ENCODE measurements around the gene SLC9A1.

Gene SLC9A1

DNA sequence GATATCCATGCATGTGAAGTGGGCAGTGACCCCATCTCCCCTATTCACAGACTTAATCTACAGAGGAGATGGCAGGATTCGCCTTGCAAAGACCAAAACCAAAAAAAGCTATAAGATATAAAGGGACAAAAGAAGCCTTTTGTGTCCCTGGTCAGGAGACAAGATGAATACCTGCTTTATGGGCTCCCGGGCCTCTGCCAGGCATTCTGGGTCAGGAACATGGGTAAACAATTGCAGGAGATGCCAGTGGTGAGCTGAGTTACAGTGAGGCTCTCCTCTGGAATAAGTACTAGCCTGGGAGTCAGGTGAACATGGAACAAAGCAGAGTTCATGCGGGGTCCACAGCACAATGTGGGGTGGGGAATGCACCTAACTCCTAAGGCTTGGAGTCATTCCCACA, 4.7 kb downstream of the SLC9A1 start:
- DNase-seq = no peak

GRCh38 chr1:27149762-27150113, 5.2 kb downstream of the SLC9A1 start:
- no peak for DNase-seq

GRCh38 chr1:27149084-27149761, 5.7 kb downstream of the SLC9A1 start:
- peak in 1 of 3 experiments; percentile 65 for DNase-seq

DNA sequence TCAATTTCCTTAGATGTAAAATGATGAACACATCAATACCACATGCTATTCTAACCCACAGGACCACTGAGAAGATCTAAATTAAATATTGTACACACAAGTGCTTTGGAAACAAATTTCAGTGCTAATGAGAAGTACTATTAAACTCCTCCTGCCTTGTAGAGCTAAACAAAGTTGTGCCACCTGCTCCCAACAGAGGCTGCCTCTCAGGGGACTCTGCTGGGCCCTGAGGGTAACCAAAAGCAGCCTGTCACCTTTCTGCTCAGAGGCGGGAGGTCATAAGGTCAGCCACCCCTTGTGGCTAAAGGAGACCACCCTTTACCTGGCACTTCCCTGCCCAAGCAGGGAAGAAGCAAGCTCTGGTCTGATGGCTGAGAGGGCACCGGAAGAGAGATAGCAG, 6.3 kb downstream of the SLC9A1 start:
- peak in 2 of 3 experiments; percentile 23 to 65 for DNase-seq

- peak in 1 of 3 experiments; percentile 51 for DNase-seq
Measured at GRCh38 chr1:27147842-27148518, 6.9 kb downstream of the SLC9A1 start.

DNA sequence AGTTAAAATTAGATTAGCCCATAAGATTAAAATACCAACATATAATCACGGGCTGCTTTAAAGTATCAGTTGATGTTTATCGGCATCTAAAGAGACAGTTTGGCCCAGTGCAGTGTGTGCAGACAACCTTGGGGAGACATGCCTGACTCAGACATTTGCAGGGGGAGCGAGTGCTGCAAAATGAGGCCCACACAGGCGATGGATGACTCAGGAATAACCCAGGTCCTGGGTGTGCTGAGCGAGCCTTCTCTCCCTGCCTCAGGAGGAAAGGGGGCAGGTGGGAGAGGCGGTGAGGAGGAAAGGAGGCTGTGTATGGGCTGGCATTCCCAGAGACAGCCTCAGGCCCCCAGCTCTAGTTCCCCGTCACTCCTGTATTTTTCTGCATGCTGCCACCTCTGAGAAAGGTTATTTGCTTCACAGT, 9.0 kb downstream of the SLC9A1 start:
- DNase-seq = no peak

GRCh38 chr1:27144920-27145661, 9.8 kb downstream of the SLC9A1 start:
- no peak for DNase-seq

- no peak for DNase-seq
Measured at GRCh38 chr1:27144049-27144748, 10.7 kb downstream of the SLC9A1 start.

DNA sequence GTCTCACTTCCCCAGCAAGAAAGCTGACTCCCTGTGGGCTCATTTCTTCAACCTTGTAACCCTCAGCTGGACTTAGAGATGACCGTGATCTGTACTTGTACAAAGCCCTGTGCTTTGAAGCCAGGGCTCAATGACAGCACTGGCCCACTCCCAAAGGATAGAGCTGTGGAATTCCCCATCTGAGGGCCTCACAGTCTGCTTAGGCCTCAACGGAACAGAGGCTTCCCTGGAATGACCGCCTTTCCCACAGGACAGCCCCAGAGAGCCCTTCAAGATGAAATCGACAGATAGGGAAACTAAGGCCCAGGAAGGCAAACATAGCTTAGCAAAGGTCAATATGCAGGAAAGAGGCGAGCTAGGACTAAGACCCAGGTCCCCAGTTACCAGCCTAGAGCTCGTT, 11.5 kb downstream of the SLC9A1 start:
- DNase-seq = no peak

- peak in 2 of 3 experiments; percentile 74 to 85 for DNase-seq
Measured at GRCh38 chr1:27142464-27142863, 12.5 kb downstream of the SLC9A1 start.

DNA sequence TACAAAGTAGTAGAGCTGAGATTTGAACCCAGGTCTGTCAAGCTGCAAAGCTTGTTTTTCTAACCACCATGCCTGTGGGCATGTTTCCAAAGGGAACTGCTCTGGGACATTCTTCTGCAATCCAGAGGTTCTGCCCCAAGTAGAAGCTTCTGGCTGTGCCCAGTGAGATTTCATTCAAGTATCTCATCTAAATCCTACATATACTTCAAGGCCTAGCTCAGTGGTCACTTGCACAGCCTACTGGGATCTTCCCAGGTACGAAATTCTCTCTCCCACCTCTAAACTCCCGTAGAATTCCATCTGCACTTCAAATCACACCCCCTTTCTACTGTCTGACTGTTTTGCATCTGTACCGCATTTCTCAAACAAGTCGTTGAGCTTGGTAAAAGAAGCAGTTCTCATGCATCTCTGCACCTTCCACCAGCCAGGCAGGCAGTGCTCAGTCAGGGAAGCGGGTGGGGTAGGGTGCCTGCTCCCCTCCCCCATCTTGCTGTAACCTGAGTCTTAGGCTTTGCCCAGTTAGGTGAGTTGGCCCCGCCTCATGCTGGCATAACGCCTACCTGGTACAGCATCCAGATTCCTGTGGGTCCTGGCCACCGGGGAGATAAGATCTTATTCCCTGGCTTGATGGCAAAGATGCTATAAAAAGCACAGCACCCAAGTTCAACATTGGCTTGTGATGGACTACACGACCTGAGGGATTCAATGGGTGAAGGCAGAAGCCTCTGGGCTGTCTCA, 13.5 kb downstream of the SLC9A1 start:
- DNase-seq = peak; percentile 27 to 61 (median 48)

DNA sequence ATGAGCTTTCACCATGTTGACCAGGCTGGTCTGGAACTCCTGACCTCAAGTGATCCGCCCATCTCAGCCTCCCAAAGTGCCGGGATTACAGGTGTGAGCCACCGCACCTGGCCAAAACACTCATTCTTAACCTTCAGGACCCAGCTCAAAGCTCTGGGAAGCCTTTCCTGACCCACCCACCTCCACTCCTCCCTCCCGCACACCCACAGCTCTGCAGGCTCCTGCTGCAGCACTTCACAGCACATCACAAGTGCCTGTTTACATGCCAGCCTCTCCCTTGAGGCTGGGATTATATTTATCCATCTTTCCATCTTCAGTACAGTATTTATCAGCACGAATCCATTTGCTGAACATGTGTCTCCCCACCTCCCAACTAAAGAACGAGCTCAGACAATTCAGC, 14.9 kb downstream of the SLC9A1 start:
- peak in 1 of 3 experiments; percentile 30 for DNase-seq

GRCh38 chr1:27138927-27139326, 16.0 kb downstream of the SLC9A1 start:
- no peak for DNase-seq

DNA sequence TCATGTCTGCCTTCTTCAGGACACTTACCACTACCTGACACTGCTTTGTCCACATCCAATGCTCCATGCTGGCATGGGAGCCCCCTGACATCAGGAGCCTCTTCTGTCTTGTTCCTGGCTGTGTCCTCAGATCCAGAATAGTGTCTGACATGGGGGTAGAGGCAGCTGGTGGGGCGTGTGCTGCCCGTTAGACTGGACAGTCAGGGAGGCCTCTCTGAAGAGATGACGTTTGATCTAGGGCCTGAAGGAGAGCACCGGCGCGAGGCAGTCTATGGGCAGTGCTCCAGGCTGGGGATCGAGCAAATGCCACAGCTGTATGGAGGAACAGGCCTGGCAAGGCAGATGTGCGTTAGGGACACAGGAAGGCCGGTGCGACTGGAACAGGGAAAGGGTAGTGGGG, 16.6 kb downstream of the SLC9A1 start:
- no peak for DNase-seq

GRCh38 chr1:27137544-27138075, 17.3 kb downstream of the SLC9A1 start:
- peak in 2 of 3 experiments; percentile 74 to 81 for DNase-seq

DNA sequence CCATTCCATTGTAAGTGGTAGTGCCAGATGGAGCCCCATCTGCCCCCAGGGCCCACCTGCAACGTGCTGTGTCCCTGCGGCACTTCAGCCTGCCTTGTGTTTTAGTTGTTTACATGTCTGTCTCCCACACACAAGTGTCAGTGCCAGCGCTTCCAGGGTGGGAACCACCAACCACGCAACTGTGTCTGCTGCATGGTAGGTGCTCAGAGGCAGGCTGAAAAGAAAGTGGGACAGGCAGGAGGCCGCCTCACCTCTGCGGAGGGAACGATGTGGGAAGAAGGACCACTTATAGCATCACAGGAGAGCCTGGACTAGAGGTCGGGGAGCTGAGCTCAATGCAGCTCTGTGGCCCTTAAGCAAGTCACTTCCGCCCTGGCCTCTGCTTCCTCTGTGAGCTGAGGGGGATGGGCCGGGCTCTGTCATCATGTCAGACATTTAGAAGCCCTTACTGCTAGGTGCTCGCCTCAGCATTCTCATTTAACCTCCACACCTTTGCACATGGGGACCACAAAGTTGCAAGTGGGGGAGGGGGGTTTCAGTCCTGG, 17.9 kb downstream of the SLC9A1 start:
- DNase-seq = peak in 2 of 3 experiments; percentile 61 to 75

- DNase-seq = no peak
Measured at GRCh38 chr1:27136236-27136551, 18.7 kb downstream of the SLC9A1 start.

DNA sequence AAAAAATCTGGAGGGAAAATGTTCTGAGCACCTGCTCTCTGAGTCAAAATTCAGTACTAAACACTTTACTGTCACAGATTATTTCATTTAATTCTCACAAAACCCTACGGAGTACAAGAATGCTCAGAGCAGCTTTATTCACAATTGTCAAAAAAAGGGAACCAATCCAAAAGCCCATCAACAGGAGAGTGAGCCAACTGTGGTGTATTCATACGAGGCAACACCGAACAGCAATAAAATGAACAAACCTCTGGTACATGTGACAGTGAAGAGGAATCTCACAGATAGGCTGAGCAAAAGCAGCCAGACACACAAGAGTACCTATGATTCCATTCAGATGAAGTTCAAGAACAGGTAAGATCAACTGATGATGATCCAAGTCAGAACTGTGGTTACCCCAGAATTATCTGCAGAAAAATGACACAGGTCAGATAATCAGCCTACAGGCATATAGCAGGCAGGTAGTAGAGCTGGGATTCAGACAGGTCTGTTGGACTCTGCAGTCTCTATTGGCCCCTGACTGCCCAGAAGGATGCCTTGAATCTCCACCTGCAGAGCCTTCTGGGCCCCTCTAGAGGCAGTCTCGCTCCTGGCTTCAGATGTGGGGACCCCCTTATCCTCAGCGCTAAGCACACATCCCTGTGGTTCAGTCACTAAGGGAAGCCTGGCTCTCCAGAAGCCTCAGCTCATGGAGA, 19.2 kb downstream of the SLC9A1 start:
- no peak for DNase-seq

DNA sequence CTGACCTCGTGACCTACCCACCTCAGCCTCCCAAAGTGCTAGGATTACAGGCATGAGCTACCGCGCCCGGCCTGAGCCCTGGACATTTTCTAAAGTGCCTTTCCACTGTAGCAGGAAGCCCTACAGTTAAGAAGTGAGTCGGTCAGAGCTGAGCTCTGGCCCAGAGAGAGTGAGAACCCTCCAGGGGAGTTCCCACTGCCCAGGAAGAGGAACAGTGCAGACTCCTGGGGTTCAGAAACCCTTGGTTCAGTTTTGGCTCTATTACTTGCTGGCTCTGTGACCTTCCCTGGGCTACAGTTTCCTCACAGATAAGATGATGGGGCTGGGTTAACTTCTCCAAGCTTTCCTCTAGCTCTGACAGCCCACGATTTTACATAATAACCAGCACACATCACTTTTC, 20.9 kb downstream of the SLC9A1 start:
- no peak for DNase-seq

GRCh38 chr1:27133158-27133557, 21.8 kb downstream of the SLC9A1 start:
- no peak for DNase-seq

DNA sequence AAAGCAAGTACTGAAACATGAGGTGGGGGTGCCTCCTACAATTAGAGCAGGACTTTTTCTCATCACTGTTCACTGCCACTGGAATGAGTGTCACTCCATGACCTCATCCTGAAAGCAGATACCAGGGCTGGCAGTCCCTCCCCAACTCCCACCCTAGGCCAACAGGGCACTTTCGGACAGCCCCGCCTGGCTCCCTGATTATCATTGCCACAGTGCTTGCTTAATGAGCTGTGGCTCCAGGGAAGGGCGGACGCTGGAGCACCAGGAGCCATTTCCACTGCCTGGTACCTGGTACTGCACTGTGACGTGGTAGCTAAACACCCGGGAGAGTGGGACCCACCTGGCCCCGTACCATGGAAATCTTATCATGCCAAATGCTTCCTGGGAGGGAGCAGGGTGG, 22.3 kb downstream of the SLC9A1 start:
- no peak for DNase-seq

DNA sequence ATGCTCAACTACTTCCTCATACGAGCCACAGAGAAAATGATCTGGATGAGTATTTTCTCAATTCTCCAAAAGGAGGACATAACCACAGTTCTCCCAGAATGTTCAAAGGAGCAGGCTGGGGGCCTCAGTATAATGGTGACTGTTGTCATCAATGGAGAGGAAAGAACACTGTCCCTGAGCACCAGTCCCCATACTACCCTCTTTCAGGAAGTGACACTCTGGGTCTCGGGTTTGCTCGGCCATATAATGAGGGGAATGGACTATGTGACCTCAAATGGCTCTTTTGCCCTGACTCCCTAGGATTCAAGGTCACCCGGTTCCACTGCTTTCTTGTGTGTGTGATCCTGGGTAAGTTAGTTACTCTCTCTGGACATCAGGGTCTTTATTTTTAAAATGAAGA, 22.8 kb downstream of the SLC9A1 start:
- DNase-seq = no peak
